ENCODE measurements around the gene ADM5. TPM values are rescaled to one million over a fixed set of nuclear protein-coding genes. Genes with fewer than 3 reads are reported as not detected.

Gene ADM5
- total and polyA plus RNA-seq, 5 donors from 2014 or later: 0.10 to 1.7 (median 0.34) TPM; not detected in 2

- Histone ChIP-seq H3K4me1 (ENCODE audit: control insufficient read depth, insufficient read depth, low read length, poor library complexity, severe bottlenecking) (peaks cover 45% of the 10 kb centered on the region), H3K4me3 (ENCODE audit: low read depth, low read length) (no peak overlapping the region), H3K27ac (ENCODE audit: insufficient read depth, low read length, poor library complexity, severe bottlenecking) (peak overlapping the region; percentile 98), H3K9me3 (ENCODE audit: control insufficient read depth in 2 of 2, low read length in 2 of 2) (no peaks in the 10 kb centered on the region), H3K36me3 (ENCODE audit: control insufficient read depth, insufficient read depth, low read length) (peaks cover 20% of the 10 kb centered on the region), H3K27me3 (ENCODE audit: control insufficient read depth, insufficient read depth, low read length) (no peaks in the 10 kb centered on the region)
- H3K36me3 Mint-ChIP-seq: no peaks in the 10 kb centered on the region
- peaks cover 2 to 48% (median 21%) of the 10 kb centered on the region in 4 donors for H3K4me1 Mint-ChIP-seq
- peak overlapping the region in 3 of 4 donors; percentile 5 to 92 (median 29) for H3K4me3 Mint-ChIP-seq
- peaks cover 5% of the 10 kb centered on the region for H3K27me3 Mint-ChIP-seq
- no peak for ATAC-seq (ENCODE audit: low read depth in 2 of 2)
- DNase-seq: no peak
- no peaks in the 10 kb centered on the region for H3K9me3 Mint-ChIP-seq
- peak overlapping the region in 1 of 3 donors; percentile 100 for H3K27ac Mint-ChIP-seq
Measured at GRCh38 chr19:49678985-49679770, 10.2 kb upstream of the ADM5 start.

- H3K4me3 ChIP-seq (ENCODE audit: low read depth, low read length): no peak overlapping the region
- H3K27ac ChIP-seq (ENCODE audit: insufficient read depth, low read length, poor library complexity, severe bottlenecking): peak overlapping the region; percentile 98
- peak overlapping the region in 2 of 4 donors; percentile 19 to 54 for H3K4me3 Mint-ChIP-seq
- H3K9me3 ChIP-seq (ENCODE audit: control insufficient read depth in 2 of 2, low read length in 2 of 2): no peaks in the 10 kb centered on the region
- ATAC-seq (ENCODE audit: low read depth in 2 of 2) (no peak), DNase-seq (no peak)
- H3K27ac Mint-ChIP-seq: peak overlapping the region; percentile 47 to 65 (median 56)
- no peaks in the 10 kb centered on the region for H3K9me3 Mint-ChIP-seq
- peaks cover 5% of the 10 kb centered on the region for H3K27me3 Mint-ChIP-seq
- H3K4me1 ChIP-seq (ENCODE audit: control insufficient read depth, insufficient read depth, low read length, poor library complexity, severe bottlenecking): peaks cover 45% of the 10 kb centered on the region
- peaks cover 20% of the 10 kb centered on the region for H3K36me3 ChIP-seq (ENCODE audit: control insufficient read depth, insufficient read depth, low read length)
- peaks cover 0 to 48% (median 21%) of the 10 kb centered on the region in 4 donors for H3K4me1 Mint-ChIP-seq
- no peaks in the 10 kb centered on the region for H3K36me3 Mint-ChIP-seq
- no peaks in the 10 kb centered on the region for H3K27me3 ChIP-seq (ENCODE audit: control insufficient read depth, insufficient read depth, low read length)
Measured at GRCh38 chr19:49679771-49680413, 9.5 kb upstream of the ADM5 start.

- no peak overlapping the region for H3K4me3 ChIP-seq (ENCODE audit: low read depth, low read length)
- peak; percentile 19 to 21 for ATAC-seq (ENCODE audit: low read depth in 2 of 2)
- H3K27ac Mint-ChIP-seq: peak overlapping the region in 2 of 3 donors; percentile 69 to 80
Measured at GRCh38 chr19:49680421-49681351, 8.7 kb upstream of the ADM5 start.

GRCh38 chr19:49681830-49682229 is 7.6 kb upstream of the ADM5 start:
- Mint-ChIP-seq H3K27me3 (no peaks in the 10 kb centered on the region), H3K4me3 (no peak overlapping the region), H3K36me3 (peaks cover 5% of the 10 kb centered on the region), H3K4me1 (peaks cover 0 to 39% (median 14%) of the 10 kb centered on the region in 4 donors), H3K27ac (no peak overlapping the region), H3K9me3 (no peaks in the 10 kb centered on the region)
- Histone ChIP-seq H3K27me3 (ENCODE audit: control insufficient read depth, insufficient read depth, low read length) (no peaks in the 10 kb centered on the region), H3K9me3 (ENCODE audit: control insufficient read depth in 2 of 2, low read length in 2 of 2) (no peaks in the 10 kb centered on the region), H3K4me1 (ENCODE audit: control insufficient read depth, insufficient read depth, low read length, poor library complexity, severe bottlenecking) (peaks cover 38% of the 10 kb centered on the region), H3K4me3 (ENCODE audit: low read depth, low read length) (no peak overlapping the region), H3K36me3 (ENCODE audit: control insufficient read depth, insufficient read depth, low read length) (peaks cover 33% of the 10 kb centered on the region), H3K27ac (ENCODE audit: insufficient read depth, low read length, poor library complexity, severe bottlenecking) (no peak overlapping the region)
- DNase-seq (no peak), ATAC-seq (ENCODE audit: low read depth in 2 of 2) (no peak)

More at GRCh38 chr19:49680421-49681351, 8.7 kb upstream of the ADM5 start:
- Mint-ChIP-seq H3K4me1 (peaks cover 0 to 48% (median 21%) of the 10 kb centered on the region in 4 donors), H3K36me3 (peaks cover 3% of the 10 kb centered on the region), H3K4me3 (peak overlapping the region in 3 of 4 donors; percentile 33 to 67 (median 38)), H3K27me3 (peaks cover 5% of the 10 kb centered on the region), H3K9me3 (no peaks in the 10 kb centered on the region)
- Histone ChIP-seq H3K27ac (ENCODE audit: insufficient read depth, low read length, poor library complexity, severe bottlenecking) (peak overlapping the region; percentile 66), H3K27me3 (ENCODE audit: control insufficient read depth, insufficient read depth, low read length) (no peaks in the 10 kb centered on the region), H3K36me3 (ENCODE audit: control insufficient read depth, insufficient read depth, low read length) (peaks cover 27% of the 10 kb centered on the region), H3K9me3 (ENCODE audit: control insufficient read depth in 2 of 2, low read length in 2 of 2) (no peaks in the 10 kb centered on the region), H3K4me1 (ENCODE audit: control insufficient read depth, insufficient read depth, low read length, poor library complexity, severe bottlenecking) (peaks cover 45% of the 10 kb centered on the region)
- peak; percentile 88 to 91 (median 90) for DNase-seq

GRCh38 chr19:49682274-49682673 is 7.1 kb upstream of the ADM5 start:
- Mint-ChIP-seq H3K4me1 (peaks cover 0 to 34% (median 14%) of the 10 kb centered on the region in 4 donors), H3K27ac (no peak overlapping the region), H3K36me3 (peaks cover 5% of the 10 kb centered on the region), H3K9me3 (no peaks in the 10 kb centered on the region), H3K27me3 (no peaks in the 10 kb centered on the region), H3K4me3 (no peak overlapping the region)
- Histone ChIP-seq H3K4me3 (ENCODE audit: low read depth, low read length) (no peak overlapping the region), H3K27ac (ENCODE audit: insufficient read depth, low read length, poor library complexity, severe bottlenecking) (no peak overlapping the region), H3K9me3 (ENCODE audit: control insufficient read depth in 2 of 2, low read length in 2 of 2) (no peaks in the 10 kb centered on the region), H3K36me3 (ENCODE audit: control insufficient read depth, insufficient read depth, low read length) (peaks cover 35% of the 10 kb centered on the region), H3K27me3 (ENCODE audit: control insufficient read depth, insufficient read depth, low read length) (no peaks in the 10 kb centered on the region), H3K4me1 (ENCODE audit: control insufficient read depth, insufficient read depth, low read length, poor library complexity, severe bottlenecking) (peaks cover 34% of the 10 kb centered on the region)
- ATAC-seq (ENCODE audit: low read depth in 2 of 2): no peak
- DNase-seq: no peak

GRCh38 chr19:49683814-49684250 is 5.6 kb upstream of the ADM5 start:
- H3K4me1 ChIP-seq (ENCODE audit: control insufficient read depth, insufficient read depth, low read length, poor library complexity, severe bottlenecking): peaks cover 20% of the 10 kb centered on the region
- Mint-ChIP-seq H3K36me3 (peaks cover 9% of the 10 kb centered on the region), H3K4me3 (peak overlapping the region in 1 of 4 donors; percentile 23), H3K27ac (no peak overlapping the region), H3K4me1 (peaks cover 0 to 27% (median 8%) of the 10 kb centered on the region in 4 donors), H3K9me3 (no peaks in the 10 kb centered on the region), H3K27me3 (no peaks in the 10 kb centered on the region)
- peaks cover 35% of the 10 kb centered on the region for H3K36me3 ChIP-seq (ENCODE audit: control insufficient read depth, insufficient read depth, low read length)
- H3K4me3 ChIP-seq (ENCODE audit: low read depth, low read length): no peak overlapping the region
- no peak for ATAC-seq (ENCODE audit: low read depth in 2 of 2)
- no peak overlapping the region for H3K27ac ChIP-seq (ENCODE audit: insufficient read depth, low read length, poor library complexity, severe bottlenecking)
- DNase-seq: no peak
- H3K27me3 ChIP-seq (ENCODE audit: control insufficient read depth, insufficient read depth, low read length): no peaks in the 10 kb centered on the region
- no peaks in the 10 kb centered on the region for H3K9me3 ChIP-seq (ENCODE audit: control insufficient read depth in 2 of 2, low read length in 2 of 2)
